ENCODE data around the gene BLVRA. TPM values are rescaled to one million over a fixed set of nuclear protein-coding genes. Genes with fewer than 3 reads are reported as not detected.

The BLVRA gene
- total and polyA plus RNA-seq, 2 donors (not counting 1 experiment from before 2014, with no cell fraction given) = 72.8 to 108 TPM

GRCh38 chr7:43763183-43763582 lies 4.7 kb downstream of the BLVRA start:
- TF ChIP-seq EZH2 (IDR thresholded peaks at IDR 0.05; ENCODE audit: low read length, missing control alignments) (no peak), CTCF (conservative IDR thresholded peaks at IDR 0.05 in 1 of 2, IDR thresholded peaks at IDR 0.05 in 1 of 2; ENCODE audit: low read depth in 1 of 2, low read length in 2 of 2) (no peak)
- Histone ChIP-seq H4K20me1 (ENCODE audit: control insufficient read depth, extremely low read depth, insufficient read depth, low read length) (no peaks in the 10 kb centered on the region), H3K4me1 (ENCODE audit: control insufficient read depth, extremely low read depth, insufficient read depth, low read length) (peaks cover 14% of the 10 kb centered on the region), H2AFZ (ENCODE audit: low read length) (no peak overlapping the region), H3K79me2 (ENCODE audit: control insufficient read depth, insufficient read depth, low read length) (peaks cover 9% of the 10 kb centered on the region), H3K4me3 (replicated peaks in 1 of 4; ENCODE audit: control extremely low read depth in 1 of 4, insufficient read depth in 1 of 4, low read depth in 3 of 4, low read length in 4 of 4) (no peak overlapping the region), H3K36me3 (ENCODE audit: control insufficient read depth, insufficient read depth, low read length) (no peaks in the 10 kb centered on the region), H3K4me2 (ENCODE audit: extremely low read depth, insufficient read depth, low read length) (no peak overlapping the region), H3K9ac (ENCODE audit: insufficient read depth, low read length) (no peak overlapping the region), H3K27me3 (ENCODE audit: control insufficient read depth, insufficient read depth, low read length) (no peaks in the 10 kb centered on the region), H3K9me3 (ENCODE audit: control insufficient read depth, insufficient read depth, low read depth, low read length) (no peaks in the 10 kb centered on the region), H3K27ac (ENCODE audit: insufficient read depth, low read length) (peak overlapping the region; percentile 23)
- no peak for DNase-seq (ENCODE audit: low read depth in 2 of 2)

GRCh38 chr7:43764039-43764761 lies 5.7 kb downstream of the BLVRA start:
- Histone ChIP-seq H3K4me1 (ENCODE audit: control insufficient read depth, extremely low read depth, insufficient read depth, low read length) (peaks cover 14% of the 10 kb centered on the region), H3K9me3 (ENCODE audit: control insufficient read depth, insufficient read depth, low read depth, low read length) (no peaks in the 10 kb centered on the region), H3K36me3 (ENCODE audit: control insufficient read depth, insufficient read depth, low read length) (no peaks in the 10 kb centered on the region), H4K20me1 (ENCODE audit: control insufficient read depth, extremely low read depth, insufficient read depth, low read length) (no peaks in the 10 kb centered on the region), H3K79me2 (ENCODE audit: control insufficient read depth, insufficient read depth, low read length) (peaks cover 9% of the 10 kb centered on the region), H3K4me2 (ENCODE audit: extremely low read depth, insufficient read depth, low read length) (peak overlapping the region; percentile 72), H3K4me3 (replicated peaks in 1 of 4; ENCODE audit: control extremely low read depth in 1 of 4, insufficient read depth in 1 of 4, low read depth in 3 of 4, low read length in 4 of 4) (no peak overlapping the region), H3K27me3 (ENCODE audit: control insufficient read depth, insufficient read depth, low read length) (no peaks in the 10 kb centered on the region), H3K27ac (ENCODE audit: insufficient read depth, low read length) (no peak overlapping the region), H2AFZ (ENCODE audit: low read length) (no peak overlapping the region), H3K9ac (ENCODE audit: insufficient read depth, low read length) (no peak overlapping the region)
- TF ChIP-seq CTCF (conservative IDR thresholded peaks at IDR 0.05 in 1 of 2, IDR thresholded peaks at IDR 0.05 in 1 of 2; ENCODE audit: low read depth in 1 of 2, low read length in 2 of 2) = no peak
- TF ChIP-seq EZH2 (IDR thresholded peaks at IDR 0.05; ENCODE audit: low read length, missing control alignments) = no peak
- DNase-seq (ENCODE audit: low read depth in 2 of 2) = peak in 1 of 2 donors; percentile 53

- peaks cover 14% of the 10 kb centered on the region for H3K4me1 ChIP-seq (ENCODE audit: control insufficient read depth, extremely low read depth, insufficient read depth, low read length)
- H3K4me3 ChIP-seq (replicated peaks in 1 of 4; ENCODE audit: control extremely low read depth in 1 of 4, insufficient read depth in 1 of 4, low read depth in 3 of 4, low read length in 4 of 4) = no peak overlapping the region
- H3K79me2 ChIP-seq (ENCODE audit: control insufficient read depth, insufficient read depth, low read length) = peaks cover 9% of the 10 kb centered on the region
- no peaks in the 10 kb centered on the region for H3K9me3 ChIP-seq (ENCODE audit: control insufficient read depth, insufficient read depth, low read depth, low read length)
- peak; percentile 35 to 51 for DNase-seq (ENCODE audit: low read depth in 2 of 2)
- H3K27me3 ChIP-seq (ENCODE audit: control insufficient read depth, insufficient read depth, low read length) = no peaks in the 10 kb centered on the region
- H3K9ac ChIP-seq (ENCODE audit: insufficient read depth, low read length) = no peak overlapping the region
- no peak for TF ChIP-seq CTCF (conservative IDR thresholded peaks at IDR 0.05 in 1 of 2, IDR thresholded peaks at IDR 0.05 in 1 of 2; ENCODE audit: low read depth in 1 of 2, low read length in 2 of 2)
- no peak for TF ChIP-seq EZH2 (IDR thresholded peaks at IDR 0.05; ENCODE audit: low read length, missing control alignments)
- H2AFZ ChIP-seq (ENCODE audit: low read length) = no peak overlapping the region
- H4K20me1 ChIP-seq (ENCODE audit: control insufficient read depth, extremely low read depth, insufficient read depth, low read length) = no peaks in the 10 kb centered on the region
- H3K4me2 ChIP-seq (ENCODE audit: extremely low read depth, insufficient read depth, low read length) = peak overlapping the region; percentile 72
- H3K27ac ChIP-seq (ENCODE audit: insufficient read depth, low read length) = no peak overlapping the region
- no peaks in the 10 kb centered on the region for H3K36me3 ChIP-seq (ENCODE audit: control insufficient read depth, insufficient read depth, low read length)
These were observed 6.5 kb downstream of the BLVRA start for GRCh38 chr7:43764807-43765491.
